Liver (tissue), 9 donors: ENCODE results near the gene MMS22L. TPM values are rescaled to one million over a fixed set of nuclear protein-coding genes. Genes with fewer than 3 reads are reported as not detected.

Experiments
- DNase-seq: peaks from one replicate; pipeline ENCODE4 v3.0.0-alpha.2; 2017; ENCODE audit warnings: low spot score
- H3K27ac ChIP-seq, 2 donors: one replicate each; pipeline ENCODE4 v1.7.0; 2013; ENCODE audit warnings: inconsistent platforms in 2 of 2, low read length in 2 of 2, control low read depth in 1 of 2, low read depth in 1 of 2, mild to moderate bottlenecking in 1 of 2
- H3K27me3 ChIP-seq, 4 donors: one replicate each; pipeline versions ENCODE4 v1.6.1 to v1.7.0; 2013; ENCODE audit warnings: low read length in 3 of 4, inconsistent platforms in 1 of 4, mild to moderate bottlenecking in 1 of 4, moderate library complexity in 1 of 4; ENCODE audit not compliant: control insufficient read depth in 4 of 4, insufficient read depth in 4 of 4
- H3K36me3 ChIP-seq, 4 donors: one replicate each; pipeline versions ENCODE4 v1.6.1 to v1.7.0; 2013; ENCODE audit warnings: low read length in 3 of 4, mild to moderate bottlenecking in 3 of 4, low read depth in 1 of 4, moderate library complexity in 1 of 4; ENCODE audit not compliant: control insufficient read depth in 4 of 4, insufficient read depth in 3 of 4
- H3K4me1 ChIP-seq, 4 donors: one replicate each; pipeline versions ENCODE4 v1.6.1 to v1.7.0; 2013; ENCODE audit warnings: low read length in 3 of 4, mild to moderate bottlenecking in 3 of 4, moderate library complexity in 1 of 4; ENCODE audit not compliant: control insufficient read depth in 4 of 4, insufficient read depth in 4 of 4
- H3K4me3 ChIP-seq, 3 donors: one replicate each; pipeline versions ENCODE4 v1.6.1 to v1.7.0; 2013; ENCODE audit warnings: low read length in 3 of 3, control low read depth in 1 of 3, low read depth in 1 of 3, mild to moderate bottlenecking in 1 of 3
- H3K9ac ChIP-seq, 2 donors: one replicate each; pipeline ENCODE4 v1.7.0; 2013; ENCODE audit warnings: low read length in 2 of 2, mild to moderate bottlenecking in 2 of 2, moderate library complexity in 2 of 2, control low read depth in 1 of 2, low read depth in 1 of 2
- H3K9me3 ChIP-seq, 4 donors: one replicate each; pipeline versions ENCODE4 v1.6.1 to v1.7.0; 2013; ENCODE audit warnings: low read length in 3 of 4; ENCODE audit not compliant: control insufficient read depth in 4 of 4
- EGR1 ChIP-seq, 2 donors: IDR thresholded peaks; 2 replicates each; pipeline ENCODE4 v1.6.1; 2016 to 2018; ENCODE audit warnings: antibody characterized with exemption in 2 of 2, low read depth in 2 of 2
- FOXA1 ChIP-seq: IDR thresholded peaks from 2 replicates; pipeline ENCODE4 v1.6.1; 2016; ENCODE audit warnings: antibody characterized with exemption
- FOXA2 ChIP-seq: IDR thresholded peaks from 2 replicates; pipeline ENCODE4 v1.6.1; 2016; ENCODE audit warnings: antibody characterized with exemption
- GABPA ChIP-seq, 2 donors: IDR thresholded peaks in 1 of 2; conservative IDR thresholded peaks in 1 of 2; 2 replicates each; pipeline ENCODE4 v1.6.1; 2016; ENCODE audit warnings: antibody characterized with exemption in 2 of 2, mild to moderate bottlenecking in 1 of 2, moderate library complexity in 1 of 2
- HNF4G ChIP-seq: IDR thresholded peaks from 2 replicates; pipeline ENCODE4 v1.6.1; 2016; ENCODE audit warnings: antibody characterized with exemption
- MAX ChIP-seq: IDR thresholded peaks from 2 replicates; pipeline ENCODE4 v1.6.1; 2016; ENCODE audit warnings: antibody characterized with exemption
- NR2F2 ChIP-seq: IDR thresholded peaks from 2 replicates; pipeline ENCODE4 v1.6.1; 2016; ENCODE audit warnings: antibody characterized with exemption
- RAD21 ChIP-seq, 2 donors: IDR thresholded peaks; 2 replicates each; pipeline ENCODE4 v1.6.1; 2016; ENCODE audit warnings: antibody characterized with exemption in 2 of 2, mild to moderate bottlenecking in 2 of 2
- SP1 ChIP-seq: IDR thresholded peaks from 2 replicates; pipeline ENCODE4 v1.6.1; 2018; ENCODE audit warnings: antibody characterized with exemption, mild to moderate bottlenecking
- TAF1 ChIP-seq: conservative IDR thresholded peaks from 2 replicates; pipeline ENCODE4 v1.6.1; 2016; ENCODE audit warnings: antibody characterized with exemption, mild to moderate bottlenecking
- YY1 ChIP-seq: IDR thresholded peaks from 2 replicates; pipeline ENCODE4 v1.6.1; 2016; ENCODE audit warnings: antibody characterized with exemption, mild to moderate bottlenecking
- WGBS: extraction: QIAGEN DNeasy Blood & Tissue Kit; methylation state at CpG from one replicate; pipeline ENCODE4 v1.1.7; 2013; 5-methylcytosine and 5-hydroxymethylcytosine counted together
- polyA plus RNA-seq, 2 donors: library from polyadenylated mRNA; stranded (reverse) in 1 of 2; unstranded in 1 of 2; fragments of 200-250 nt in 1 of 2; fragments of >200 nt in 1 of 2; fragmentation: Nextera tagmentation in 1 of 2; extraction: Ambion mirVana in 1 of 2; gene quantifications; one replicate each; pipeline versions ENCODE4 v1.2.1 to v1.2.3, GENCODE V29; 2013 to 2015
- total RNA-seq, 2 donors: library from RNA; depleted of rRNA; stranded (reverse); fragments of >200 nt; gene quantifications; one replicate each; pipeline ENCODE4 v1.2.3, GENCODE V29; 2014
- TF ChIP-seq, protein P1 (sequence below): IDR thresholded peaks from 2 replicates; pipeline ENCODE4 v1.6.1; 2016; ENCODE audit warnings: antibody characterized with exemption, mild to moderate bottlenecking
- TF ChIP-seq, protein P2 (sequence below): IDR thresholded peaks from 2 replicates; pipeline ENCODE4 v1.6.1; 2016; ENCODE audit warnings: antibody characterized with exemption
- donor health status: healthy.
- donor health status: healthy.
- donor health status: healthy.
- donor health status: healthy.
- donor health status: healthy.

Gene MMS22L
- total and polyA plus RNA-seq, 4 donors: 0.32 to 14.9 (median 2.6) TPM

GRCh38 chr6:97133067-97133466 is 149.9 kb downstream of the MMS22L start:
- no peak for DNase-seq
- Histone ChIP-seq H3K27ac (no peak overlapping the region), H3K9me3 (no peaks in the 10 kb centered on the region), H3K4me1 (no peaks in the 10 kb centered on the region), H3K36me3 (no peaks in the 10 kb centered on the region), H3K9ac (no peak overlapping the region), H3K4me3 (no peak overlapping the region), H3K27me3 (no peaks in the 10 kb centered on the region)
- TF ChIP-seq MAX (no peak), EGR1 (IDR thresholded peaks at IDR 0.05; ENCODE audit: low read depth in 2 of 2) (no peak)
- WGBS: 75% methylated on average over 1 of the region's 1 CpG

DNA sequence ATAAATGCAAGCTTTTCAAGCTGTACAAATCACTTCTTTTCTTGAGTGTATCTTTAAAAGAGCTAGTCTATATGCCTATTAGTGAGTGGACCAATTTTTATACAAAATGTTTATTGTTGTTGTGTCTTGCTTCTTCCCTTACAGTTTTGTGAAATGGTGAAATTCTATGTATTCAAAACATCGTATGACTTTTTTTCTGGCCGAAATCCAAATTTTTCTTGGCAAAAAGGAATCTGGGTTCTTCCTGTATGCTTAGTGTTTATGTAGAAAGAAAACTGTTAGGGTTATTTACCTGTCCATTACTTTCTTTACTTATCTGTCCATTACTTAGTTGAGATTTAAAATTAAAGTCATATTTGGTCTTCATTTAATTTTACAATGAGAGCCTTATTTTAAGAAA is 153.9 kb downstream of the MMS22L start:
- no peak overlapping the region for H3K9ac ChIP-seq
- TF ChIP-seq FOXA2 (no peak), HNF4G (no peak), TAF1 (no peak), MAX (no peak), NR2F2 (no peak), SP1 (no peak), FOXA1 (no peak), YY1 (no peak), GABPA (IDR thresholded peaks at IDR 0.05 in 1 of 2, conservative IDR thresholded peaks at IDR 0.05 in 1 of 2) (no peak)
- H3K36me3 ChIP-seq: no peaks in the 10 kb centered on the region
- no peaks in the 10 kb centered on the region for H3K9me3 ChIP-seq
- H3K4me3 ChIP-seq: no peak overlapping the region
- no peak for DNase-seq
- H3K27me3 ChIP-seq: no peaks in the 10 kb centered on the region
- no peaks in the 10 kb centered on the region for H3K4me1 ChIP-seq
- 64% methylated on average over 2 of the region's 2 CpGs for WGBS
- H3K27ac ChIP-seq: no peak overlapping the region

- H3K4me3 ChIP-seq: no peak overlapping the region
- TF ChIP-seq, protein P1, sequence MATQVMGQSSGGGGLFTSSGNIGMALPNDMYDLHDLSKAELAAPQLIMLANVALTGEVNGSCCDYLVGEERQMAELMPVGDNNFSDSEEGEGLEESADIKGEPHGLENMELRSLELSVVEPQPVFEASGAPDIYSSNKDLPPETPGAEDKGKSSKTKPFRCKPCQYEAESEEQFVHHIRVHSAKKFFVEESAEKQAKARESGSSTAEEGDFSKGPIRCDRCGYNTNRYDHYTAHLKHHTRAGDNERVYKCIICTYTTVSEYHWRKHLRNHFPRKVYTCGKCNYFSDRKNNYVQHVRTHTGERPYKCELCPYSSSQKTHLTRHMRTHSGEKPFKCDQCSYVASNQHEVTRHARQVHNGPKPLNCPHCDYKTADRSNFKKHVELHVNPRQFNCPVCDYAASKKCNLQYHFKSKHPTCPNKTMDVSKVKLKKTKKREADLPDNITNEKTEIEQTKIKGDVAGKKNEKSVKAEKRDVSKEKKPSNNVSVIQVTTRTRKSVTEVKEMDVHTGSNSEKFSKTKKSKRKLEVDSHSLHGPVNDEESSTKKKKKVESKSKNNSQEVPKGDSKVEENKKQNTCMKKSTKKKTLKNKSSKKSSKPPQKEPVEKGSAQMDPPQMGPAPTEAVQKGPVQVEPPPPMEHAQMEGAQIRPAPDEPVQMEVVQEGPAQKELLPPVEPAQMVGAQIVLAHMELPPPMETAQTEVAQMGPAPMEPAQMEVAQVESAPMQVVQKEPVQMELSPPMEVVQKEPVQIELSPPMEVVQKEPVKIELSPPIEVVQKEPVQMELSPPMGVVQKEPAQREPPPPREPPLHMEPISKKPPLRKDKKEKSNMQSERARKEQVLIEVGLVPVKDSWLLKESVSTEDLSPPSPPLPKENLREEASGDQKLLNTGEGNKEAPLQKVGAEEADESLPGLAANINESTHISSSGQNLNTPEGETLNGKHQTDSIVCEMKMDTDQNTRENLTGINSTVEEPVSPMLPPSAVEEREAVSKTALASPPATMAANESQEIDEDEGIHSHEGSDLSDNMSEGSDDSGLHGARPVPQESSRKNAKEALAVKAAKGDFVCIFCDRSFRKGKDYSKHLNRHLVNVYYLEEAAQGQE: no peak
- TF ChIP-seq, protein P2, sequence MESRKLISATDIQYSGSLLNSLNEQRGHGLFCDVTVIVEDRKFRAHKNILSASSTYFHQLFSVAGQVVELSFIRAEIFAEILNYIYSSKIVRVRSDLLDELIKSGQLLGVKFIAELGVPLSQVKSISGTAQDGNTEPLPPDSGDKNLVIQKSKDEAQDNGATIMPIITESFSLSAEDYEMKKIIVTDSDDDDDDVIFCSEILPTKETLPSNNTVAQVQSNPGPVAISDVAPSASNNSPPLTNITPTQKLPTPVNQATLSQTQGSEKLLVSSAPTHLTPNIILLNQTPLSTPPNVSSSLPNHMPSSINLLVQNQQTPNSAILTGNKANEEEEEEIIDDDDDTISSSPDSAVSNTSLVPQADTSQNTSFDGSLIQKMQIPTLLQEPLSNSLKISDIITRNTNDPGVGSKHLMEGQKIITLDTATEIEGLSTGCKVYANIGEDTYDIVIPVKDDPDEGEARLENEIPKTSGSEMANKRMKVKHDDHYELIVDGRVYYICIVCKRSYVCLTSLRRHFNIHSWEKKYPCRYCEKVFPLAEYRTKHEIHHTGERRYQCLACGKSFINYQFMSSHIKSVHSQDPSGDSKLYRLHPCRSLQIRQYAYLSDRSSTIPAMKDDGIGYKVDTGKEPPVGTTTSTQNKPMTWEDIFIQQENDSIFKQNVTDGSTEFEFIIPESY: no peak
- TF ChIP-seq FOXA2 (no peak), RAD21 (IDR thresholded peaks at IDR 0.05) (no peak)
- H3K9me3 ChIP-seq: no peaks in the 10 kb centered on the region
- H3K36me3 ChIP-seq: no peaks in the 10 kb centered on the region
- H3K27me3 ChIP-seq: no peaks in the 10 kb centered on the region
- no peak for DNase-seq
- WGBS: 71% methylated on average over 4 of the region's 4 CpGs
- H3K27ac ChIP-seq: no peak overlapping the region
- H3K9ac ChIP-seq: no peak overlapping the region
- H3K4me1 ChIP-seq: no peaks in the 10 kb centered on the region
These were observed 154.5 kb downstream of the MMS22L start for GRCh38 chr6:97128507-97128906.
